ENCODE results near the gene FZD1. TPM values are rescaled to one million over a fixed set of nuclear protein-coding genes. Genes with fewer than 3 reads are reported as not detected.

FZD1 gene
- total and polyA plus RNA-seq, 2 of the 8 experiments (the other 6 are each of a cell fraction or from before 2014, with no cell fraction given), result 0.62 to 0.91 TPM

GRCh38 chr7:91313113-91313512 is 48.9 kb downstream of the FZD1 start:
- TF ChIP-seq SUZ12 (IDR thresholded peaks at IDR 0.05; ENCODE audit: low read length) (no peak), SIRT6 (IDR thresholded peaks at IDR 0.05; ENCODE audit: low read length) (no peak)
- Histone ChIP-seq H3K9ac (replicated peaks in 1 of 4; ENCODE audit: extremely low read depth in 1 of 4, low read depth in 3 of 4, low read length in 3 of 4) (no peak overlapping the region), H3K9me3 (ENCODE audit: insufficient read depth in 2 of 2, low read depth in 1 of 2, low read length in 1 of 2) (no peaks in the 10 kb centered on the region), H4K20me1 (replicated peaks in 1 of 2; ENCODE audit: control insufficient read depth in 1 of 2, insufficient read depth in 2 of 2, low read length in 2 of 2) (no peaks in the 10 kb centered on the region), H3K79me2 (ENCODE audit: control insufficient read depth in 1 of 2, insufficient read depth in 2 of 2, low read length in 2 of 2) (no peaks in the 10 kb centered on the region), H4K91ac (replicated peaks; ENCODE audit: insufficient read length, low read length) (no peak overlapping the region), H3K4me1 (replicated peaks in 1 of 4; ENCODE audit: control insufficient read depth in 3 of 4, insufficient read depth in 4 of 4, low read length in 3 of 4) (no peaks in the 10 kb centered on the region), H3K4me3 (ENCODE audit: extremely low read depth in 1 of 4, insufficient read depth in 2 of 4, low read depth in 3 of 4, low read length in 4 of 4) (no peak overlapping the region), H3K23ac (ENCODE audit: insufficient read length) (no peak overlapping the region), H2BK20ac (ENCODE audit: low read length) (no peak overlapping the region), H3K79me1 (ENCODE audit: low read depth, low read length) (no peaks in the 10 kb centered on the region), H3K27me3 (replicated peaks in 1 of 4; ENCODE audit: control insufficient read depth in 3 of 4, extremely low read depth in 1 of 4, insufficient read depth in 3 of 4, low read length in 3 of 4) (no peaks in the 10 kb centered on the region), H2BK5ac (ENCODE audit: low read depth, low read length) (no peak overlapping the region), H2AFZ (ENCODE audit: low read length) (no peak overlapping the region), H3K18ac (ENCODE audit: extremely low read depth, low read length) (no peak overlapping the region), H3K4ac (replicated peaks; ENCODE audit: insufficient read length, low read depth, low read length) (no peak overlapping the region), H3K4me2 (ENCODE audit: insufficient read depth in 1 of 2, low read depth in 2 of 2, low read length in 2 of 2) (no peak overlapping the region), H3K56ac (replicated peaks; ENCODE audit: insufficient read length, low read depth, low read length) (no peak overlapping the region), H4K5ac (ENCODE audit: insufficient read length, low read depth, low read length) (no peak overlapping the region), H3K23me2 (ENCODE audit: low read depth, low read length) (no peaks in the 10 kb centered on the region), H2BK15ac (ENCODE audit: low read length) (no peak overlapping the region), H3K27ac (ENCODE audit: low read depth, low read length) (no peak overlapping the region), H2AK5ac (ENCODE audit: low read depth, low read length) (no peak overlapping the region), H3K14ac (ENCODE audit: insufficient read length) (no peak overlapping the region), H4K8ac (ENCODE audit: extremely low read depth, insufficient read depth, low read length) (no peak overlapping the region), H2BK120ac (replicated peaks; ENCODE audit: low read depth, low read length) (no peak overlapping the region), H3K36me3 (ENCODE audit: control insufficient read depth in 2 of 4, insufficient read depth in 4 of 4, low read length in 3 of 4) (no peaks in the 10 kb centered on the region), H2BK12ac (ENCODE audit: low read depth, low read length) (no peak overlapping the region)
- CTCF ChIA-PET (ENCODE audit: partially characterized antibody), result interaction anchor here (1.1 kb wide), 1 partner anchor 223 kb away, joined by 3 read pairs; no protein-coding TSS in a partner anchor
- POLR2A ChIA-PET (ENCODE audit: partially characterized antibody), result no interaction called here
- DNase-seq (ENCODE audit: low read depth in 1 of 2, low spot score in 2 of 2) (no peak), FAIRE-seq (no peak)
- 92% methylated on average over 5 of the region's 5 CpGs; no CpG with 5 or more reads in 1 of the 2 experiments for WGBS, 2 experiments (ENCODE audit: extremely low coverage in 1 of 2, insufficient coverage in 1 of 2, insufficient read length in 1 of 2, insufficient replicate concordance in 2 of 2, low coverage in 1 of 2, low lambda C conversion rate in 2 of 2, missing lambda C conversion rate in 1 of 2)
